HepG2 (cell line): ENCODE measurements around the gene UBE2O. TPM values are rescaled to one million over a fixed set of nuclear protein-coding genes. Genes with fewer than 3 reads are reported as not detected.

Experiments
- BCL6 ChIP-seq: IDR thresholded peaks from 2 replicates; pipeline ENCODE4 v1.6.1; 2016; ENCODE audit warnings: missing genetic modification reagents, missing compliant biosample characterization
- CHCHD3 ChIP-seq: sonication (generic); formaldehyde crosslinking; IDR thresholded peaks from 2 replicates; pipeline ENCODE4 v1.8.0; 2022; ENCODE audit warnings: mild to moderate bottlenecking, missing genetic modification reagents, moderate library complexity
- EED ChIP-seq: sonication (generic); formaldehyde crosslinking; IDR thresholded peaks from 2 replicates; pipeline ENCODE4 v1.5.0; 2020; ENCODE audit warnings: mild to moderate bottlenecking, missing genetic modification reagents
- ESRRA ChIP-seq: sonication (generic); formaldehyde crosslinking; IDR thresholded peaks from 2 replicates; pipeline ENCODE4 v1.5.1; 2020; ENCODE audit warnings: mild to moderate bottlenecking, low read depth, missing genetic modification reagents
- FOSL2 ChIP-seq: sonication (generic); formaldehyde crosslinking; IDR thresholded peaks from 2 replicates; pipeline ENCODE4 v1.4.0; 2020; ENCODE audit warnings: missing genetic modification reagents
- FOXA1 ChIP-seq, 2 experiments: fragments of 450-650 bp in 1 of 2; sonication (generic) in 1 of 2; formaldehyde crosslinking in 1 of 2; IDR thresholded peaks; 2 replicates each; pipeline versions ENCODE4 v1.4.0 to v1.6.1; 2016 to 2020; ENCODE audit warnings: missing genetic modification reagents in 1 of 2
- JARID2 ChIP-seq: sonication (generic); formaldehyde crosslinking; IDR thresholded peaks from 2 replicates; pipeline ENCODE4 v1.8.1; 2023; ENCODE audit warnings: missing genetic modification reagents, inconsistent platforms; ENCODE audit not compliant: insufficient replicate concordance
- RFXANK ChIP-seq: IDR thresholded peaks from 2 replicates; pipeline ENCODE4 v1.6.1; 2016
- SOX5 ChIP-seq: IDR thresholded peaks from 2 replicates; pipeline ENCODE4 v1.6.1; 2016; ENCODE audit warnings: borderline replicate concordance
- TBX2 ChIP-seq: sonication (generic); formaldehyde crosslinking; IDR thresholded peaks from 2 replicates; pipeline ENCODE4 v1.5.0; 2020; ENCODE audit warnings: missing genetic modification reagents, mild to moderate bottlenecking, borderline replicate concordance
- TGIF2 ChIP-seq: IDR thresholded peaks from 2 replicates; pipeline ENCODE4 v1.6.1; 2016; ENCODE audit warnings: control low read depth, missing compliant biosample characterization
- ZNF264 ChIP-seq: sonication (generic); formaldehyde crosslinking; IDR thresholded peaks from 2 replicates; pipeline ENCODE4 v1.4.0; 2020; ENCODE audit warnings: missing genetic modification reagents
- polyA plus RNA-seq, 8 experiments: library from polyadenylated mRNA; depleted of rRNA in 3 of 8; stranded (reverse) in 7 of 8; unstranded in 1 of 8; fragments of >200 nt; fragmentation: Illumina TruSeq in 4 of 8; extraction: Trizol in 4 of 8; gene quantifications; 2 replicates each; pipeline versions ENCODE4 v1.2.1 to v1.2.3, GENCODE V29; 2011 to 2016; ENCODE audit warnings: low read depth in 4 of 8, missing spikeins in 1 of 8, mixed read lengths in 1 of 8; ENCODE audit not compliant: insufficient read depth in 1 of 8
- total RNA-seq, 5 experiments: library from RNA; depleted of rRNA; stranded (reverse); fragments of >200 nt; fragmentation: Illumina TruSeq; extraction: Trizol; gene quantifications; 2 replicates each; pipeline ENCODE4 v1.2.3, GENCODE V29; 2016; ENCODE audit warnings: low read depth in 1 of 5
- TF ChIP-seq, protein P1 (sequence below): sonication (generic); formaldehyde crosslinking; IDR thresholded peaks from one replicate; pipeline ENCODE4 v1.5.1; 2020; ENCODE audit warnings: mild to moderate bottlenecking, missing genetic modification reagents; ENCODE audit errors: not compliant biosample characterization
- TF ChIP-seq, protein P2 (sequence below): sonication (generic); formaldehyde crosslinking; IDR thresholded peaks from 2 replicates; pipeline ENCODE4 v1.9.0; 2021; ENCODE audit warnings: missing genetic modification reagents, borderline replicate concordance
- TF ChIP-seq, protein P3 (sequence below): sonication (generic); formaldehyde crosslinking; conservative IDR thresholded peaks from 2 replicates; pipeline ENCODE4 v1.4.0; 2020; ENCODE audit warnings: missing genetic modification reagents
- TF ChIP-seq, protein P4 (sequence below): sonication (generic); formaldehyde crosslinking; IDR thresholded peaks from 2 replicates; pipeline ENCODE4 v1.4.0; 2020; ENCODE audit warnings: missing genetic modification reagents

Gene UBE2O
- total and polyA plus RNA-seq, 2 of the 13 experiments (the other 11 are each of a cell fraction or from before 2014, with no cell fraction given), result 21.5 to 23.5 TPM

DNA sequence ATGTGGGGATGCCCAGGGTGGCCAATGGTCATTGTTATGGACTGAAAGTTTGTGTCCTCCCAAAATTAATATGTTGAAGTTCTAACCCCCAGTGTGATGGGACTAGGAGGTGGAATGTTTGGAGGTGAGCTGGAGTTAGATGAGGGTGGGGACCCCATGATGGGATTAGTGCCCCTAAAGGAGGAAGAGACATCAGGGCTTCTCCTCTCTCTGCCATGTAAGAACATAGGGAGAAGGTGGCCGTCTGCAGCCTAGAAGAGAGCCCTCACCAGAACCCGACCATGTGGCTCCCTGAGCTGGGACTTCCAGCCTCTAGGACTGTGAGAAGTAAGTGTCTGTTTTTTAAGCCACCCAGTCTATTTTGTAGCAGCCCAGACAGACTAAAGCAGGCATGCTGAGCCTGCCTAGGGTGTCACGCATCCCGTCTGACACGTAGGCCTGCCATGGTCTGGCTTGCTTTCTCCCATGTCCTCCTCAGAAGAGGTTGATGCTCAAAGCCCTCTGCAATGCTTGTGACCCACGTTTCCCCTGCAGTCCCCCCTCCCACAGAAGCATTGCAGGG lies 95.3 kb downstream of the UBE2O start (continued):
- TF ChIP-seq, protein P1, sequence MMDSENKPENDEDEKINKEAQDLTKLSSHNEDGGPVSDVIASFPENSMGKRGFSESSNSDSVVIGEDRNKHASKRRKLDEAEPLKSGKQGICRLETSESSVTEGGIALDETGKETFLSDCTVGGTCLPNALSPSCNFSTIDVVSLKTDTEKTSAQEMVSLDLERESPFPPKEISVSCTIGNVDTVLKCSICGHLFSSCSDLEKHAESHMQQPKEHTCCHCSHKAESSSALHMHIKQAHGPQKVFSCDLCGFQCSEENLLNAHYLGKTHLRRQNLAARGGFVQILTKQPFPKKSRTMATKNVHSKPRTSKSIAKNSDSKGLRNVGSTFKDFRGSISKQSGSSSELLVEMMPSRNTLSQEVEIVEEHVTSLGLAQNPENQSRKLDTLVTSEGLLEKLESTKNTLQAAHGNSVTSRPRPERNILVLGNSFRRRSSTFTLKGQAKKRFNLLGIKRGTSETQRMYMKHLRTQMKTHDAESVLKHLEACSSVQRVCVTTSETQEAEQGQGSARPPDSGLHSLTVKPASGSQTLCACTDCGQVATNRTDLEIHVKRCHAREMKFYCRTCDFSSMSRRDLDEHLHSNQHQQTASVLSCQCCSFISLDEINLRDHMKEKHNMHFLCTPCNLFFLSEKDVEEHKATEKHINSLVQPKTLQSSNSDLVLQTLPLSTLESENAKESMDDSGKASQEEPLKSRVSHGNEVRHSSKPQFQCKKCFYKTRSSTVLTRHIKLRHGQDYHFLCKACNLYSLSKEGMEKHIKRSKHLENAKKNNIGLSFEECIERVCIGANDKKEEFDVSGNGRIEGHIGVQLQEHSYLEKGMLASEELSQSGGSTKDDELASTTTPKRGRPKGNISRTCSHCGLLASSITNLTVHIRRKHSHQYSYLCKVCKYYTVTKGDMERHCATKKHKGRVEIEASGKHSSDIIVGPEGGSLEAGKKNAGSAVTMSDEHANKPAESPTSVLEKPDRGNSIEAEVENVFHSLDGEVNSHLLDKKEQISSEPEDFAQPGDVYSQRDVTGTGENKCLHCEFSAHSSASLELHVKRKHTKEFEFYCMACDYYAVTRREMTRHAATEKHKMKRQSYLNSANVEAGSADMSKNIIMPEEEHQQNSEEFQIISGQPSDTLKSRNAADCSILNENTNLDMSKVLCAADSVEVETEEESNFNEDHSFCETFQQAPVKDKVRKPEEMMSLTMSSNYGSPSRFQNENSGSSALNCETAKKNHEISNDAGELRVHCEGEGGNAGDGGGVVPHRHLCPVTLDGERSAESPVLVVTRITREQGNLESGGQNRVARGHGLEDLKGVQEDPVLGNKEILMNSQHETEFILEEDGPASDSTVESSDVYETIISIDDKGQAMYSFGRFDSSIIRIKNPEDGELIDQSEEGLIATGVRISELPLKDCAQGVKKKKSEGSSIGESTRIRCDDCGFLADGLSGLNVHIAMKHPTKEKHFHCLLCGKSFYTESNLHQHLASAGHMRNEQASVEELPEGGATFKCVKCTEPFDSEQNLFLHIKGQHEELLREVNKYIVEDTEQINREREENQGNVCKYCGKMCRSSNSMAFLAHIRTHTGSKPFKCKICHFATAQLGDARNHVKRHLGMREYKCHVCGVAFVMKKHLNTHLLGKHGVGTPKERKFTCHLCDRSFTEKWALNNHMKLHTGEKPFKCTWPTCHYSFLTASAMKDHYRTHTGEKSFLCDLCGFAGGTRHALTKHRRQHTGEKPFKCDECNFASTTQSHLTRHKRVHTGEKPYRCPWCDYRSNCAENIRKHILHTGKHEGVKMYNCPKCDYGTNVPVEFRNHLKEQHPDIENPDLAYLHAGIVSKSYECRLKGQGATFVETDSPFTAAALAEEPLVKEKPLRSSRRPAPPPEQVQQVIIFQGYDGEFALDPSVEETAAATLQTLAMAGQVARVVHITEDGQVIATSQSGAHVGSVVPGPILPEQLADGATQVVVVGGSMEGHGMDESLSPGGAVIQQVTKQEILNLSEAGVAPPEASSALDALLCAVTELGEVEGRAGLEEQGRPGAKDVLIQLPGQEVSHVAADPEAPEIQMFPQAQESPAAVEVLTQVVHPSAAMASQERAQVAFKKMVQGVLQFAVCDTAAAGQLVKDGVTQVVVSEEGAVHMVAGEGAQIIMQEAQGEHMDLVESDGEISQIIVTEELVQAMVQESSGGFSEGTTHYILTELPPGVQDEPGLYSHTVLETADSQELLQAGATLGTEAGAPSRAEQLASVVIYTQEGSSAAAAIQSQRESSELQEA (CRISPR knock-in tag), result no peak
- TF ChIP-seq, protein P2, sequence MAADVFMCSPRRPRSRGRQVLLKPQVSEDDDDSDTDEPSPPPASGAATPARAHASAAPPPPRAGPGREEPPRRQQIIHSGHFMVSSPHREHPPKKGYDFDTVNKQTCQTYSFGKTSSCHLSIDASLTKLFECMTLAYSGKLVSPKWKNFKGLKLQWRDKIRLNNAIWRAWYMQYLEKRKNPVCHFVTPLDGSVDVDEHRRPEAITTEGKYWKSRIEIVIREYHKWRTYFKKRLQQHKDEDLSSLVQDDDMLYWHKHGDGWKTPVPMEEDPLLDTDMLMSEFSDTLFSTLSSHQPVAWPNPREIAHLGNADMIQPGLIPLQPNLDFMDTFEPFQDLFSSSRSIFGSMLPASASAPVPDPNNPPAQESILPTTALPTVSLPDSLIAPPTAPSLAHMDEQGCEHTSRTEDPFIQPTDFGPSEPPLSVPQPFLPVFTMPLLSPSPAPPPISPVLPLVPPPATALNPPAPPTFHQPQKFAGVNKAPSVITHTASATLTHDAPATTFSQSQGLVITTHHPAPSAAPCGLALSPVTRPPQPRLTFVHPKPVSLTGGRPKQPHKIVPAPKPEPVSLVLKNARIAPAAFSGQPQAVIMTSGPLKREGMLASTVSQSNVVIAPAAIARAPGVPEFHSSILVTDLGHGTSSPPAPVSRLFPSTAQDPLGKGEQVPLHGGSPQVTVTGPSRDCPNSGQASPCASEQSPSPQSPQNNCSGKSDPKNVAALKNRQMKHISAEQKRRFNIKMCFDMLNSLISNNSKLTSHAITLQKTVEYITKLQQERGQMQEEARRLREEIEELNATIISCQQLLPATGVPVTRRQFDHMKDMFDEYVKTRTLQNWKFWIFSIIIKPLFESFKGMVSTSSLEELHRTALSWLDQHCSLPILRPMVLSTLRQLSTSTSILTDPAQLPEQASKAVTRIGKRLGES, result no peak
- TF ChIP-seq FOSL2 (CRISPR knock-in tag) (no peak), RFXANK (CRISPR knock-in tag) (no peak), ZNF264 (CRISPR knock-in tag) (peak; percentile 99), TBX2 (CRISPR knock-in tag) (no peak), JARID2 (CRISPR knock-in tag) (no peak), SOX5 (peak; percentile 32; the same call in 1 of the 2 replicates), BCL6 (CRISPR knock-in tag) (no peak), TGIF2 (CRISPR knock-in tag) (0 out of 2 replicates have a peak, but pooled peaks have one; percentile 41), EED (no peak), ESRRA (no peak), FOXA1 (IDR thresholded peaks at IDR 0.05) (no peak), FOXA1 (CRISPR knock-in tag; IDR thresholded peaks at IDR 0.05) (no peak), CHCHD3 (no peak)
- TF ChIP-seq, protein P3, sequence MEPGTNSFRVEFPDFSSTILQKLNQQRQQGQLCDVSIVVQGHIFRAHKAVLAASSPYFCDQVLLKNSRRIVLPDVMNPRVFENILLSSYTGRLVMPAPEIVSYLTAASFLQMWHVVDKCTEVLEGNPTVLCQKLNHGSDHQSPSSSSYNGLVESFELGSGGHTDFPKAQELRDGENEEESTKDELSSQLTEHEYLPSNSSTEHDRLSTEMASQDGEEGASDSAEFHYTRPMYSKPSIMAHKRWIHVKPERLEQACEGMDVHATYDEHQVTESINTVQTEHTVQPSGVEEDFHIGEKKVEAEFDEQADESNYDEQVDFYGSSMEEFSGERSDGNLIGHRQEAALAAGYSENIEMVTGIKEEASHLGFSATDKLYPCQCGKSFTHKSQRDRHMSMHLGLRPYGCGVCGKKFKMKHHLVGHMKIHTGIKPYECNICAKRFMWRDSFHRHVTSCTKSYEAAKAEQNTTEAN, result no peak
- TF ChIP-seq, protein P4, sequence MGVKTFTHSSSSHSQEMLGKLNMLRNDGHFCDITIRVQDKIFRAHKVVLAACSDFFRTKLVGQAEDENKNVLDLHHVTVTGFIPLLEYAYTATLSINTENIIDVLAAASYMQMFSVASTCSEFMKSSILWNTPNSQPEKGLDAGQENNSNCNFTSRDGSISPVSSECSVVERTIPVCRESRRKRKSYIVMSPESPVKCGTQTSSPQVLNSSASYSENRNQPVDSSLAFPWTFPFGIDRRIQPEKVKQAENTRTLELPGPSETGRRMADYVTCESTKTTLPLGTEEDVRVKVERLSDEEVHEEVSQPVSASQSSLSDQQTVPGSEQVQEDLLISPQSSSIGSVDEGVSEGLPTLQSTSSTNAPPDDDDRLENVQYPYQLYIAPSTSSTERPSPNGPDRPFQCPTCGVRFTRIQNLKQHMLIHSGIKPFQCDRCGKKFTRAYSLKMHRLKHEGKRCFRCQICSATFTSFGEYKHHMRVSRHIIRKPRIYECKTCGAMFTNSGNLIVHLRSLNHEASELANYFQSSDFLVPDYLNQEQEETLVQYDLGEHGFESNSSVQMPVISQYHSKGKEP (CRISPR knock-in tag), result no peak
